Vagina (tissue), 2 donors: ENCODE data around the gene POTEC.
"Not testable (repeated sequence)": the region's sequence is repeated elsewhere in the genome, so short reads cannot be mapped to it uniquely, and the experiment has no call there.

Source experiments
- POLR2A ChIP-seq, 2 donors: fragments of 450-650 bp; IDR thresholded peaks; one replicate each; pipeline ENCODE4 v1.6.1; 2017; ENCODE audit warnings: antibody characterized with exemption in 2 of 2, mild to moderate bottlenecking in 2 of 2, moderate library complexity in 2 of 2
- POLR2AphosphoS5 ChIP-seq, 2 donors: sonication (generic); formaldehyde crosslinking; IDR thresholded peaks; one replicate each; pipeline ENCODE4 v1.9.0; 2017; ENCODE audit warnings: antibody characterized with exemption in 2 of 2, mild to moderate bottlenecking in 2 of 2, low read depth in 1 of 2; ENCODE audit not compliant: insufficient read depth in 1 of 2
- TF ChIP-seq, protein P1 (sequence below), 3 experiments: fragments of 450-650 bp in 2 of 3; fragments of 200-600 bp in 1 of 3; sonication (generic) in 1 of 3; IDR thresholded peaks; one replicate each; pipeline ENCODE4 v1.5.1; 2017 to 2019; ENCODE audit warnings: antibody characterized with exemption in 3 of 3, mild to moderate bottlenecking in 2 of 3, moderate library complexity in 2 of 3

DNA sequence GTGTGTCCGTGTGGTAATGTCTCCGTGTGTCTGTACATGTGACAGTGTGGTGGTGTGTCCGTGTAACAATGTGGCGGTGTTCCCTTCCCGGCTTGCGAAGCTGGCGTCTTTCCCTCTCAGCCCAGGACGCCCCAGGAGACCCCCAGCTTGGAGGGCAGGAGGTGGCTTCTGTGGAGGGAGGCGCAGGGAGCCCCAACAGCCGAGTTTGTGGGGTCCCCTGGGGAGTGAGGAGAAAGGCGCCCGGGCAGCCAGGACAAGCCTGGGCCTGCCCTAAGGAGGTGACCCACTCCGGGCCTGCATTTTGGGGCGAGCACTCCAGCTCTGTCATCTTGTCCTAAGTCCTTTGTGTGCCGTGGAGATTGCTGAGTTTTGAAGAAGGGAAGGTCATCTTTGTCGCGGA, 54.6 kb downstream of the POTEC start:
- not testable (repeated sequence) for TF ChIP-seq POLR2A (IDR thresholded peaks at IDR 0.05); POLR2AphosphoS5 (IDR thresholded peaks at IDR 0.05; ENCODE audit: insufficient read depth in 1 of 2, low read depth in 1 of 2)
- TF ChIP-seq, protein P1, sequence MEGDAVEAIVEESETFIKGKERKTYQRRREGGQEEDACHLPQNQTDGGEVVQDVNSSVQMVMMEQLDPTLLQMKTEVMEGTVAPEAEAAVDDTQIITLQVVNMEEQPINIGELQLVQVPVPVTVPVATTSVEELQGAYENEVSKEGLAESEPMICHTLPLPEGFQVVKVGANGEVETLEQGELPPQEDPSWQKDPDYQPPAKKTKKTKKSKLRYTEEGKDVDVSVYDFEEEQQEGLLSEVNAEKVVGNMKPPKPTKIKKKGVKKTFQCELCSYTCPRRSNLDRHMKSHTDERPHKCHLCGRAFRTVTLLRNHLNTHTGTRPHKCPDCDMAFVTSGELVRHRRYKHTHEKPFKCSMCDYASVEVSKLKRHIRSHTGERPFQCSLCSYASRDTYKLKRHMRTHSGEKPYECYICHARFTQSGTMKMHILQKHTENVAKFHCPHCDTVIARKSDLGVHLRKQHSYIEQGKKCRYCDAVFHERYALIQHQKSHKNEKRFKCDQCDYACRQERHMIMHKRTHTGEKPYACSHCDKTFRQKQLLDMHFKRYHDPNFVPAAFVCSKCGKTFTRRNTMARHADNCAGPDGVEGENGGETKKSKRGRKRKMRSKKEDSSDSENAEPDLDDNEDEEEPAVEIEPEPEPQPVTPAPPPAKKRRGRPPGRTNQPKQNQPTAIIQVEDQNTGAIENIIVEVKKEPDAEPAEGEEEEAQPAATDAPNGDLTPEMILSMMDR (IDR thresholded peaks at IDR 0.05): not testable (repeated sequence)
